ENCODE measurements around the gene RBFOX2. TPM values are rescaled to one million over a fixed set of nuclear protein-coding genes. Genes with fewer than 3 reads are reported as not detected.

The RBFOX2 gene
- total RNA-seq, 1 experiment from 2014 or later, result 91.1 TPM

- POLR2A ChIA-PET, result no interaction called here
- no peak overlapping the region for H3K27ac Mint-ChIP-seq (ENCODE audit: unreplicated experiment)
- no peak for TF ChIP-seq CTCF (IDR thresholded peaks at IDR 0.05; ENCODE audit: insufficient read depth in 1 of 2, low read depth in 1 of 2, low read length in 1 of 2, severe bottlenecking in 1 of 2, unreplicated experiment in 1 of 2)
- CTCF ChIA-PET, result no interaction called here
- Histone ChIP-seq H3K9me3 (no peaks in the 10 kb centered on the region), H3K27me3 (replicated peaks; ENCODE audit: control insufficient read depth, insufficient read depth, low read length) (no peaks in the 10 kb centered on the region), H3K36me3 (ENCODE audit: control insufficient read depth, insufficient read depth, low read length) (no peaks in the 10 kb centered on the region), H3K4me3 (ENCODE audit: low read depth, low read length) (no peak overlapping the region), H3K4me1 (no peaks in the 10 kb centered on the region)
- H3K9me3 Mint-ChIP-seq (ENCODE audit: unreplicated experiment), result no peaks in the 10 kb centered on the region
- BruUV-seq (replicated peaks), result no TSS peak
- intact Hi-C loops (cut with micrococcal nuclease; ENCODE audit: unreplicated experiment), result no loop called here
- no peak for DNase-seq
- H3K36me3 Mint-ChIP-seq (ENCODE audit: insufficient read depth, unreplicated experiment), result no peaks in the 10 kb centered on the region
- H3K4me1 Mint-ChIP-seq (ENCODE audit: low read depth, unreplicated experiment), result no peaks in the 10 kb centered on the region
- no peaks in the 10 kb centered on the region for H3K27me3 Mint-ChIP-seq (ENCODE audit: insufficient read depth, unreplicated experiment)
- no peak overlapping the region for H3K4me3 Mint-ChIP-seq (ENCODE audit: unreplicated experiment)
Observed at GRCh38 chr22:36068776-36069344, 40.2 kb upstream of the RBFOX2 start.

- no TSS peak for BruUV-seq (replicated peaks)
- H3K9me3 ChIP-seq, result no peaks in the 10 kb centered on the region
- no peak overlapping the region for H3K27ac Mint-ChIP-seq (ENCODE audit: unreplicated experiment)
Observed at GRCh38 chr22:36067235-36067558, 38.6 kb upstream of the RBFOX2 start.

More at GRCh38 chr22:36067235-36067558, 38.6 kb upstream of the RBFOX2 start:
- H3K9me3 Mint-ChIP-seq (ENCODE audit: unreplicated experiment), result no peaks in the 10 kb centered on the region
- Histone ChIP-seq H3K4me3 (ENCODE audit: low read depth, low read length) (no peak overlapping the region), H3K4me1 (no peaks in the 10 kb centered on the region), H3K36me3 (ENCODE audit: control insufficient read depth, insufficient read depth, low read length) (no peaks in the 10 kb centered on the region), H3K27me3 (replicated peaks; ENCODE audit: control insufficient read depth, insufficient read depth, low read length) (no peaks in the 10 kb centered on the region)
- no peaks in the 10 kb centered on the region for H3K36me3 Mint-ChIP-seq (ENCODE audit: insufficient read depth, unreplicated experiment)
- TF ChIP-seq CTCF (IDR thresholded peaks at IDR 0.05; ENCODE audit: insufficient read depth in 1 of 2, low read depth in 1 of 2, low read length in 1 of 2, severe bottlenecking in 1 of 2, unreplicated experiment in 1 of 2), result no peak
- intact Hi-C loops (cut with micrococcal nuclease; ENCODE audit: unreplicated experiment), result loop anchor here (2.0 kb wide), 1 partner anchor 38 kb away; the partner anchor contains the start of gene RBFOX2
- no peaks in the 10 kb centered on the region for H3K4me1 Mint-ChIP-seq (ENCODE audit: low read depth, unreplicated experiment)
- H3K4me3 Mint-ChIP-seq (ENCODE audit: unreplicated experiment), result no peak overlapping the region
- H3K27me3 Mint-ChIP-seq (ENCODE audit: insufficient read depth, unreplicated experiment), result no peaks in the 10 kb centered on the region
- DNase-seq, result no peak
- CTCF ChIA-PET, result interaction anchor here (2.1 kb wide), 1 partner anchor 11 kb away, joined by 11 read pairs; no protein-coding TSS in a partner anchor
- POLR2A ChIA-PET, result no interaction called here

All from Caco-2 (cell line).